A549 treated with AZD2906 at 1 μM for 4 hours (cell line): Measurements from ENCODE around the gene ZC3H7B. TPM values are rescaled to one million over a fixed set of nuclear protein-coding genes. Genes with fewer than 3 reads are reported as not detected.

Experiments used
- total RNA-seq: library from RNA; stranded (reverse); fragments of 200-300 nt; extraction: Qiagen RNA extraction; gene quantifications from 5 replicates; pipeline ENCODE4 v1.2.3, GENCODE V29; 2022

The ZC3H7B gene, protein sequence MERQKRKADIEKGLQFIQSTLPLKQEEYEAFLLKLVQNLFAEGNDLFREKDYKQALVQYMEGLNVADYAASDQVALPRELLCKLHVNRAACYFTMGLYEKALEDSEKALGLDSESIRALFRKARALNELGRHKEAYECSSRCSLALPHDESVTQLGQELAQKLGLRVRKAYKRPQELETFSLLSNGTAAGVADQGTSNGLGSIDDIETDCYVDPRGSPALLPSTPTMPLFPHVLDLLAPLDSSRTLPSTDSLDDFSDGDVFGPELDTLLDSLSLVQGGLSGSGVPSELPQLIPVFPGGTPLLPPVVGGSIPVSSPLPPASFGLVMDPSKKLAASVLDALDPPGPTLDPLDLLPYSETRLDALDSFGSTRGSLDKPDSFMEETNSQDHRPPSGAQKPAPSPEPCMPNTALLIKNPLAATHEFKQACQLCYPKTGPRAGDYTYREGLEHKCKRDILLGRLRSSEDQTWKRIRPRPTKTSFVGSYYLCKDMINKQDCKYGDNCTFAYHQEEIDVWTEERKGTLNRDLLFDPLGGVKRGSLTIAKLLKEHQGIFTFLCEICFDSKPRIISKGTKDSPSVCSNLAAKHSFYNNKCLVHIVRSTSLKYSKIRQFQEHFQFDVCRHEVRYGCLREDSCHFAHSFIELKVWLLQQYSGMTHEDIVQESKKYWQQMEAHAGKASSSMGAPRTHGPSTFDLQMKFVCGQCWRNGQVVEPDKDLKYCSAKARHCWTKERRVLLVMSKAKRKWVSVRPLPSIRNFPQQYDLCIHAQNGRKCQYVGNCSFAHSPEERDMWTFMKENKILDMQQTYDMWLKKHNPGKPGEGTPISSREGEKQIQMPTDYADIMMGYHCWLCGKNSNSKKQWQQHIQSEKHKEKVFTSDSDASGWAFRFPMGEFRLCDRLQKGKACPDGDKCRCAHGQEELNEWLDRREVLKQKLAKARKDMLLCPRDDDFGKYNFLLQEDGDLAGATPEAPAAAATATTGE
- 19.4 to 24.1 TPM (median 21.0 TPM) in 5 replicates for total RNA-seq

GRCh38 chr22:41301085-41302020 is at the start of gene ZC3H7B:
Gene ZC3H7B, plus strand, starts transcription at chr22:41301525. Its CDS starts 19,136 bp downstream, at chr22:41320661.

DNA sequence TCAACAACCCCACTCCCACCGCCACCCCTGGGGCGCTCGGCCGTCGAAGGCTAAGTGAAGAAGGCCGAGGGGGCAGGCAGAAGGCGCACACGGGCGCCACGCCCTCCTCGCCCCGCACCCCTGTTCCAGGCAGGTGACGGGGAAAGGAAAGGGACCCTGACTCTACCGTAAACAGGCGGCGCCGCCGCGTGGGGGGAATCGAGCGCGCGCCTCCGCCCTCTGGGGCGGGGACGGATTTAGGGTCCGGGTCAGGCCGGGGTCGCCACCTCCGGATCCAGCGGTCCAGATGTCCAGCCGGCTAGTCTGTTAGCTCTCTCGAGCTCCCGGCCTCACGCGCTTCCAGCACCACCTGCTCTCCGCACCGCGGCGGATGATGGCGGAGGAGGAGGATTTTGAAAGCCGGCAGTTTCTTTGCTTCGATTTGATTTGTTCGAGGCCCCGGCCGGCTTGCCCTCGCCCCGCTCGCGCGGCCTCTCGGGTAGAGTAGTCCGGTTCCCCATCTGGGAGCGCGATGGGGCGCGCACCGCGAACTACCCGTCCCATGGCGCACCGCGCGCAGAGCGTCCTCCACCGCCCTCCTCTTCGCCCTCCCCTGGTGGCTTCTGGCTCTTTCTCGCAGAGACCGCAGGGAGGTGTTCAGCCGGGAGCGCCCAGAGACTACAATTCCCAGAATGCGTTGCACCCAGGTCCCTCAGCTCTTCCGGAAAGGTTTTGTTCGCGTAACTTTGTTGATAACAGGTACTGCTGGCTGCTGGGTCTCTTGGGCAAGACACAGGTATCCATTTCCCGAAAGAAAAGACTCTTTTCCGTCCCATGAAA is 15.3 kb upstream of the ZC3H7B start, which contains the start of gene RANGAP1:
Gene RANGAP1 (minus strand): TSS at position 368 of the 819 bp plus-strand sequence. CDS start 5,143 bp downstream, outside the sequence.

DNA sequence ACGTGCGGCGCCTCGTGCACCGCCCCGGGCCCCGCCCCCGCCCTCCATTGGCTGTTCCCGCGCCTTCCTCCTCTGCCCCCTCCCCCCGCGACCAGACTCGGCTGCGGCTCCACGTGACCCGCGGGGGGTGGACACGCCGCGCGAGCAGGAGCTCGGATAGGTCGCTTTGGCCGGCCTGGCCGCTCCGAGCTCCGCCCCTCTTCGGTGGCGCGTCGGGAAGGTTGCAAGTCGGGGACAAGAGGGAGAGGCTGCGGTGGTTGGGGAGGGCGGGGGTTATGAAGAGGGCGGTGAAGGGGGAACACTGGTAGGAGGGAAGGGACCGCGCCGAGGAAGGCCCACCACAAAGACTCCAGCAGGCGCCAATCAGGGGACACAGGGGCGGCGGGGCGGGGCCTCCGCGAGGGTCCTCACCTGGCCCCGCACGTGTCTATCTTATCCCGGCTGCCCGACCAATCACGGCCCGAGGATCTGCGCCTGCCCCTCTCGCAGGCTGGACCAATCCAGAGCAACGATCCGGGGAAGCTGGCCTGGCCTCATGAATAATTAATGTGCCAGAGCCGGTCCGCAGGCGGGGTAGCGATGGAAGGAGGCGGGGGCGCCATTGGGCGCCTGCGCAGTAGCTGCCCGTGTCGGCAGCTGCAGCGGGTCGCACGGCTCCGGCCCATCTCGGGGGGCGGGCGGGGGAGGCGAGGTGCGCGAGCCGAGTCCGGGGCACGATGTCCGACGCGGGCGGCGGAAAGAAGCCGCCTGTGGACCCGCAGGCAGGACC is 80.2 kb downstream of the ZC3H7B start, which contains the start of gene TEF:
Gene TEF (plus strand): TSS at position 614 of the 769 bp plus-strand sequence. CDS start 103 bp downstream, at position 717.

Other genes with a start within 250 kb of the ZC3H7B start
- 17.6 to 25.9 TPM (median 18.8 TPM) in 5 replicates for gene EP300, start 208.9 kb upstream of the ZC3H7B start, total RNA-seq
- 17.4 to 19.3 TPM (median 18.7 TPM) in 5 replicates for gene L3MBTL2, start 96.2 kb upstream of the ZC3H7B start, total RNA-seq
- gene CHADL, start 60.6 kb upstream of the ZC3H7B start, total RNA-seq, result 0.10 TPM in 1 of 5 replicates, not detected in the others
- gene RANGAP1, start 15.3 kb upstream of the ZC3H7B start, total RNA-seq, result 74.0 to 92.4 TPM (median 87.6 TPM) in 5 replicates
- 0.86 to 1.0 TPM (median 0.92 TPM) in 5 replicates for gene TEF, start 80.4 kb downstream of the ZC3H7B start, total RNA-seq
- gene TOB2, start 145.3 kb downstream of the ZC3H7B start, total RNA-seq, result 24.3 to 26.4 TPM (median 25.9 TPM) in 5 replicates
- 56.1 to 71.7 TPM (median 63.8 TPM) in 5 replicates for gene PHF5A, start 167.2 kb downstream of the ZC3H7B start, total RNA-seq
- gene ACO2, start 167.6 kb downstream of the ZC3H7B start, total RNA-seq, result 48.1 to 49.8 TPM (median 49.3 TPM) in 5 replicates
- 24.3 to 47.1 TPM (median 40.7 TPM) in 5 replicates for gene POLR3H, start 242.9 kb downstream of the ZC3H7B start, total RNA-seq